ENCODE data around the gene CTF1. TPM values are rescaled to one million over a fixed set of nuclear protein-coding genes. Genes with fewer than 3 reads are reported as not detected.

Gene CTF1
- total RNA-seq, 1 experiment from 2014 or later, result 1.4 TPM

- Histone ChIP-seq H3K27ac (ENCODE audit: low read depth, low read length) (peak overlapping the region; percentile 98), H3K9me3 (ENCODE audit: control insufficient read depth in 1 of 2, insufficient read depth in 1 of 2, low read depth in 1 of 2, low read length in 2 of 2) (no peaks in the 10 kb centered on the region), H3K9me2 (ENCODE audit: insufficient read depth) (no peaks in the 10 kb centered on the region), H3K27me3 (ENCODE audit: insufficient read depth, low read length) (no peaks in the 10 kb centered on the region), H3K4me3 (replicated peaks in 1 of 2; ENCODE audit: low read depth in 1 of 2, low read length in 2 of 2) (peak overlapping the region; percentile 60 to 79), H2AFZ (ENCODE audit: low read depth, low read length, poor library complexity, severe bottlenecking) (peak overlapping the region; percentile 68), H3K36me3 (ENCODE audit: control insufficient read depth in 1 of 2, insufficient read depth in 2 of 2, low read length in 2 of 2) (peaks cover 0 to 3% of the 10 kb centered on the region in 2 experiments; a peak in 1 of 4 replicates), H3K9ac (ENCODE audit: low read length) (peak overlapping the region; percentile 77), H3K4me2 (ENCODE audit: low read length) (peak overlapping the region; percentile 100), H3K4me1 (ENCODE audit: control insufficient read depth in 1 of 2, insufficient read depth in 2 of 2, low read length in 2 of 2) (peaks cover 25 to 61% of the 10 kb centered on the region in 2 experiments), H4K20me1 (ENCODE audit: insufficient read depth) (no peaks in the 10 kb centered on the region), H3K79me2 (ENCODE audit: insufficient read depth, low read length) (peaks cover 15% of the 10 kb centered on the region)
- POLR2A ChIA-PET, result interaction anchor here (1.0 to 1.7 kb wide), 3 partner anchors 8 to 92 kb away, joined by 3 to 6 read pairs (median 4); partner anchors contain the start of gene FBXL19
- intact Hi-C loops (cut with micrococcal nuclease), result loop anchor here (2.0 kb wide), 1 partner anchor 26 kb away; the partner anchor contains the start of gene FBXL19
- ATAC-seq (peak; percentile 59), DNase-seq (ENCODE audit: low read depth, low spot score) (peak; percentile 86)
- no TSS peak for BruUV-seq (replicated peaks)
- CTCF ChIA-PET, result interaction anchor here (1.0 to 1.5 kb wide), 2 partner anchors 53 to 83 kb away, joined by 3 to 5 read pairs; no protein-coding TSS in a partner anchor
- RAD21 ChIA-PET (ENCODE audit: low non-redundant PET in 1 of 2, low total read pairs in 2 of 2, uncharacterized antibody in 2 of 2, unreplicated experiment in 2 of 2), result no interaction called here
- TF ChIP-seq SP1 (IDR thresholded peaks at IDR 0.05; ENCODE audit: low read depth) (no peak), EZH2 (IDR thresholded peaks at IDR 0.05) (no peak), SRF (IDR thresholded peaks at IDR 0.05; ENCODE audit: low read depth) (no peak), TCF7L2 (IDR thresholded peaks at IDR 0.05; ENCODE audit: borderline replicate concordance, extremely low read depth, insufficient read depth, insufficient read length) (no peak), SIN3A (IDR thresholded peaks at IDR 0.05; ENCODE audit: low read depth) (no peak), CEBPB (IDR thresholded peaks at IDR 0.05; ENCODE audit: low read depth) (no peak), FOSL1 (IDR thresholded peaks at IDR 0.05; ENCODE audit: low read depth) (no peak), CTCF (IDR thresholded peaks at IDR 0.05 in 2 of 3, conservative IDR thresholded peaks at IDR 0.05 in 1 of 3; ENCODE audit: borderline replicate concordance in 1 of 3, insufficient read depth in 1 of 3, low read depth in 2 of 3, low read length in 2 of 3) (no peak), POLR2AphosphoS5 (IDR thresholded peaks at IDR 0.05; ENCODE audit: low read depth, low read length) (peak; percentile 74), ELF1 (IDR thresholded peaks at IDR 0.05; ENCODE audit: borderline replicate concordance, low read depth) (no peak), YY1 (IDR thresholded peaks at IDR 0.05; ENCODE audit: extremely low read depth, insufficient replicate concordance, low read depth, low read length) (peak; percentile 75), ZBTB33 (IDR thresholded peaks at IDR 0.05; ENCODE audit: extremely low read depth, insufficient replicate concordance, low read length) (peak; percentile 42), ZFX (IDR thresholded peaks at IDR 0.05) (no peak), JUND (IDR thresholded peaks at IDR 0.05) (no peak)
Measured at GRCh38 chr16:30896889-30897733, 697 bp downstream of the CTF1 start.

All from HCT116 (cell line).